Hematopoietic multipotent progenitor cell treated with erythropoietin and hydrocortisone succinate and interleukin-3 and kit ligand, for 6 days (in vitro differentiated cells): Measurements from ENCODE around the gene ACSF2.
"Not testable (repeated sequence)": the region's sequence is repeated elsewhere in the genome, so short reads cannot be mapped to it uniquely, and the experiment has no call there.

Source experiments
- DNase-seq: peaks from one replicate; pipeline ENCODE4 v3.0.0-alpha.2; 2015

The ACSF2 gene

GRCh38 chr17:50465635-50466034 lies 39.6 kb downstream of the ACSF2 start:
- no peak for DNase-seq

DNA sequence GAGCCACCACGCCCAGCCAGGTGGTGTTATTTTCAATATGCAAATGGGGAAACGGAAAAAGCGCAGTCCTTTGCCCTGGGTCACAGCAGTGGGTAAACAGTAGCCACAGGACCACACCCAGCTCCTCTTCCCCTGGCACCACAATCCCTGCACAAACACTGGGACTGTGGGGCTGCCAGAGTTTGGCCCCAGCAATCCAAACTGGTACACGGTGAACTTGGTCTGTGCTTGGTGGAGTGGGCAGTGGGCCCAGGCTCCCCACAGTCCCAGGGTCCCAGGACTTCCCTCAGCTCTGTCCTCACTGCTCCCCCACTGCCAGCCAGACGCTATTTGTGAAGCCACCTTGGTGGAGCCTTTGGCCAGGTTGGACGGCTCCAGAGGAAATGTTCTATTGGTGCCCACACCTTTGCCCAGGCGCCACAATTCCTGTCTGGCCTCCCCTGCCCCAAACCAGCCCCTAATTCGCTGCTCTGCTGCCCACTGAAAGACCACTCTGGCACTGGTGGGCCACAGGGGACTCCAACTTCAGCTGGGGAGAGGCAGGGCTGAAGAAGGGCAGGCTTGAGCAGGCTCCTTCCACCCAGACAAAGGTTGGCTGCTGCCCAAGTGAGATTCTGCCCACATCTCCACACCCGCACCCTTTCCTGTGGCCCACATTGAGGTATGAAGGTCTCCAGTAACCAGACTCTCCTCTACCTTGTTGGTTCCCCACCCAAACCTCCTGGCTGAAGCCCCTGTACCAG lies 40.5 kb downstream of the ACSF2 start:
- no peak for DNase-seq

DNA sequence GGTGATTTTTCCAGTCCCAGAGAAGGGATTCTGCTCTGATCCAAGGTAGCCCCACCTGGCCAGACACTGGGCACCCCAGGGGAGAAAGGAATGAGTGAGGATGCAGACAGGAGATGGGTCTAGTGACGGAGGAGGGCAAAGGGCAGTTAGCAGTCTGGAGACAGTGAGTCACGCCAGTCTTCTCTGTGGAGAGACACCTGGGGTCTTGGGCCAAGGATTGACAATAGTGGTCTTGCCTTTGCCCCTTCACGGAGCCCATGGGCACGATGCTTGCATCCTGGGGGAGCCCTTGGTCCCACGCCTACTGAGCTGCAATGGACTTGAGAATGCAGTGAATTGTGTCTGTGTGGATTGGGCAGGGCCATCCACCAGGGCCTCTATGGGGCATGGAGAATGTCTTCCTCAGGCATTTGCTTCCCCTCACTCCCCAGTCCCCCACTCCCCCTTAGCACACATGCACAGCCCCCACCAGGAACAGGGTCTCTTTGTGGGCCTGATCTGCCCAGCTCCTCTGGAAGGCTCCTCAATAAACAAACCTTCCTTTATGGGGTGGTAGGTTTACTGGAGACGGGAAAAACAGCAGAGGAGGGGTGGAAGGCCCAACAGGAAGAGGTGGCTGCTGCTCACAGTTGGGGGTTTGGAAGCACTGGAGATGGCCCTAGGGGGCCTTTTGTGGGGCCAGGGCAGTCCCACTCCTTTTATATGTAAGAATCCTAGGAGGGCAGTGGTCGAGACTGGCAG lies 41.3 kb downstream of the ACSF2 start:
- DNase-seq, result no peak

GRCh38 chr17:50467855-50468303 lies 41.9 kb downstream of the ACSF2 start:
- no peak for DNase-seq

- peak; percentile 39 for DNase-seq
These were observed 42.5 kb downstream of the ACSF2 start, which contains the start of gene CHAD for GRCh38 chr17:50468304-50469207. Gene CHAD (minus strand): TSS chr17:50468880. CDS start chr17:50468813, 67 bp downstream.

- DNase-seq, result no peak
These were observed 43.2 kb downstream of the ACSF2 start for GRCh38 chr17:50469208-50469605.

DNA sequence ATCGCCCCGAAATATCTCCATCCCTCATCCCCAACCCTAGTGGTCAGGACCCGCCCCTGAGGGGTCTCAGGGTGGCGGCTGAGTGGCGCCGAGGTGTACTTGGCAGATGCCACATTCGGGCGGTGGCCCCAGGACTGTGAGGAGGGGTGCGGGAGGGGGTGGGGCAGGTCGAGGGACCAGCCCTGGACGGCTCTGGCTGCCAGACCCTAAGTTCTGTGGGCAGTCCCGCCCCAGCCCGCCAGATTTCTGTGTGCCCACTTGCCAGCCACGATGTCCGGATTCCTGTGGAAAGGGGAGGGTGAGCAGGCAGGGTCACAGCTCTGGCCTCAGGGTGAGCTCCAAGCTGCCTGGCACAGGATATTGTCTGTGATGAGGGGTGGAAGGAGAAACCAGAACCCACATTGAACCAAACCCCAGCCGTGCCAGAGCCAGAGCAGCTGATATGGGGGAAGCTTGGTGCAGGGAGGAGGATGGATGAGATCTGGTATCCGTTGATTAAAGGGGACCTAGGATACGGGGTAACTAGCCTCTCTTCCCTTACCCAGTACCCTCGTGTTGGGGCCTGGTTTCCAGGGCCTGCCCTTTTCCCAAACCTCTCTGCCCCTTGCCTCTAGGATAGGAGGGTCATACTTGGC lies 43.8 kb downstream of the ACSF2 start:
- no peak for DNase-seq

- DNase-seq, result no peak
These were observed 44.4 kb downstream of the ACSF2 start for GRCh38 chr17:50470426-50470825.

DNA sequence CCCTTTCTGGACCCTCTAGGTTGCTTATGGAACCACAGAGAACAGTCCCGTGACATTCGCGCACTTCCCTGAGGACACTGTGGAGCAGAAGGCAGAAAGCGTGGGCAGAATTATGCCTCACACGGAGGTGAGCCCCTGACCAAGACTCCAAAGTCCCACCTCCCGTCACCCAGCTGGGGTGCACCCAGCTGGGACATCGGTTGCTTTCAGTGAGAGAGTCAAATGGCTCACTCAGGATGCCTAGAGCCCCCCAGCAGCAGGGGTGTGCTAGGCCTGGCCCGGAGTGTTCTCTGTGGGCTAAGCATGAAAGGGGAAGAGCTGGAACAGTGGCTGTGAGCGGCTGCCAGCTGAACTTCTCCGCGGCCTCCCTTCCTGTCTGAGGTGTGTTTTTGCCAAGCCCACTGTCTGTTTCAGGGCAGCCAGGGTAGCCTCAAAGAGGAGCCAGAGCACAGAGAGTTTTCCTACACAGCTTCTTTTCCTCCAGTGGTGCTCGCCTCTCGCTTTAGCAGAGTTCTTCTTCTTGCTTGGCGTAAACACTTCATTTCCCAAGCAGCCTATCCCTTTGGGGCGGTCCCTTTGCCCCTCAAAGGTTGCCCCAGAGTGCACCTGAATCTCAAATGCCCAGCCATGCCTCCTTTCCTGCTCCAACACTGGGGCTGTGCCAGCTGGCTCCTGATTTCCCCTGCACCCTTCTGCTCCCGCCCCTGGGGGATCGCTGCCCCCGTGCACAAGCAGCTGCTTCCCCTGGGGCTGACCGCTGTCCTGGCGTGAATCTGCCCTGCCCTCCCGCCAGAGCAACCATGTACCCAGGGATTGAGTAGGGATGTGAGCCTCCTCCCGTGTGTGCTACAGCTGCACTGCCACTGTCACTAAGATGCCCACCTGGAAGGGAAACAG lies 45.2 kb downstream of the ACSF2 start:
- DNase-seq, result no peak

DNA sequence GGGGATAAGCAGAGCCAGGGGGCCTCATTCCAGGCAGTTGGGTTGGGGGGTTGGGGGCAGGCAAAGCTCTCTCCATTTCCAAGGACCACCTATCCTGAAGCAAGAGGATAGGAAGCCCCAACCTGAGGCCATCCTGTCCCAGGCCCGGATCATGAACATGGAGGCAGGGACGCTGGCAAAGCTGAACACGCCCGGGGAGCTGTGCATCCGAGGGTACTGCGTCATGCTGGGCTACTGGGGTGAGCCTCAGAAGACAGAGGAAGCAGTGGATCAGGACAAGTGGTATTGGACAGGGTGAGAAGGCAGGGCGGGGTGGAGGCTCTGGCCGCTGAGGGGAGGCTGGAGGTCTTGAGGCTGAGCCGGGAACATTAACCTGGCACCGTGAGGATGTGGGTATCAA lies 46.3 kb downstream of the ACSF2 start:
- DNase-seq, result no peak

DNA sequence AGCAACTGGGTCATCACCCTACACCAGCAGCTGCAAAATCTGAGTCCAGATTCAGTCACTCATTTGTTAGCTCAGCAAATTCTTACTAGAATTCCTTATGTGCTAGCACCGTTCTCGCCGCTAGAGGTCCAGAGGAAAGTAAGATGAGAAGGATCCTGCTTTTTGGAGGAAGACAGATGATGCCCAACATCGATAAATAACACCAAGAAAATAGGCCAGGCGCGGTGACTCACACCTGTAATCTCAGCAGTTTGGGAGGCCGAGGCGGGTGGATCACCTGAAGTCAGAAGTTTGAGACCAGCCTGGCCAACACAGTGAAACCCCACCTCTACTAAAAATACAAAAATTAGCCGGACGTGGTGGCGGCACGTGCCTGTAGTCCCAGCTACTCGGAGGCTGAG lies 46.7 kb downstream of the ACSF2 start:
- not testable (repeated sequence) for DNase-seq

DNA sequence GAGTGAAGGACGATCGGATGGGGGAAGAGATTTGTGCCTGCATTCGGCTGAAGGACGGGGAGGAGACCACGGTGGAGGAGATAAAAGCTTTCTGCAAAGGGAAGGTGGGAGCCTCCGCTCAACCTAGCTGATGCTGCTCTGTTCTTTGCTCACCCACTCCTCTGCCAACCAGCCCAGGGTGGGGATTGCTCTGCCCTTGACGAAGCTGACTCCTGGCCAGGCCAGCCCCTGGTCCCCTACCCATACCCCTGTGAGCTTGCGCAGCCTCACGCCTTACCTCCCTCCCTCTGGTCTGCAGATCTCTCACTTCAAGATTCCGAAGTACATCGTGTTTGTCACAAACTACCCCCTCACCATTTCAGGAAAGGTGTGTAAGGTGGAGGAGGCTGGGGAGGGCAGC lies 47.9 kb downstream of the ACSF2 start:
- DNase-seq, result no peak

- no peak for DNase-seq
These were observed 48.5 kb downstream of the ACSF2 start for GRCh38 chr17:50474523-50474922.

DNA sequence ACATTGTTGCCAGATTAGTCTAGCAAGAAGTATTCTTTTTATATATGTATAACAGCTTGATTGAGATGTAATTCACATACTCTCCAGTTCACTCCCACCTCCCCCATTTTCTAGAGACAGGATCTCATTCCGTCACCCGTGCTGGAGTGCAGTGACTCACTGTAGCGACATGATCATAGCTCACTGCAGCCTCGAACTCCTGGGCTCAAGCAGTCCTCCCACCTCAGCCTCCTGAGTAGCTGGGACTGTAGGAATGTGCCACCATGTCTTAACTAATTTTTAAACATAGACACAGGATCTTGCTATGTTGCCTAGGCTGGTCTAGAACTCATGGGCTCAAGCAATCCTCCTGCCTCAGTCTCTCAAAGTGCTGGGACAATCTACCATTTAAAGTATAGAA lies 49.3 kb downstream of the ACSF2 start:
- no peak for DNase-seq

DNA sequence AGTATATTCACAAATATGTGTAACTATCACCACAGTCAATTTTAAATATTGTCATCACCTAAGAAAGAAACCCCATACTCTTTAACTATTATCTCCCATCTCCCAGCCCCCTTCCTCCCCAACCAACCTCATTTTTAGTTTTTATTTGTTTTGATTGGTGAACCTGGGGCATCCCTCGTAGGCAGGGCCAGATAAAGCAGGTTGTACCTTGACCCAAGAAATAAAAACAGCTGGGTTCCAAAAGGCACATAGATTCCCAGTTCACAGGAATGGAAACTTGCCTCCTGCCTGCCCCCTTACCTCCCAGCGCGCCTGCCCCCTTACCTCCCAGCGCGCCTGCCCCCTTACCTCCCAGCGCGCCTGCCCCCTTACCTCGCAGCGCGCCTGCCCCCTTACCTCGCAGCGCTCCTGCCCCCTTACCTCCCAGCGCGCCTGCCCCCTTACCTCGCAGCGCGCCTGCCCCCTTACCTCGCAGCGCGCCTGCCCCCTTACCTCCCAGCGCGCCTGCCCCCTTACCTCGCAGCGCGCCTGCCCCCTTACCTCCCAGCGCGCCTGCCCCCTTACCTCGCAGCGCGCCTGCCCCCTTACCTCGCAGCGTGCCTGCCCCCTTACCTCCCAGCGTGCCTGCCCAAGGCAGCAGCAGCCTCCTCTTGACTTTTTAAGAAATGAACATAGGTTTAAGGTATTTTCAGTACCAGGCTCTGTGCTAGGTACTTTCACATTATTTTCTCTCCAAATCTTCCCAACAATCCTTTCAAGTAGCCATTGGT lies 49.9 kb downstream of the ACSF2 start:
- DNase-seq, result not testable (repeated sequence)

DNA sequence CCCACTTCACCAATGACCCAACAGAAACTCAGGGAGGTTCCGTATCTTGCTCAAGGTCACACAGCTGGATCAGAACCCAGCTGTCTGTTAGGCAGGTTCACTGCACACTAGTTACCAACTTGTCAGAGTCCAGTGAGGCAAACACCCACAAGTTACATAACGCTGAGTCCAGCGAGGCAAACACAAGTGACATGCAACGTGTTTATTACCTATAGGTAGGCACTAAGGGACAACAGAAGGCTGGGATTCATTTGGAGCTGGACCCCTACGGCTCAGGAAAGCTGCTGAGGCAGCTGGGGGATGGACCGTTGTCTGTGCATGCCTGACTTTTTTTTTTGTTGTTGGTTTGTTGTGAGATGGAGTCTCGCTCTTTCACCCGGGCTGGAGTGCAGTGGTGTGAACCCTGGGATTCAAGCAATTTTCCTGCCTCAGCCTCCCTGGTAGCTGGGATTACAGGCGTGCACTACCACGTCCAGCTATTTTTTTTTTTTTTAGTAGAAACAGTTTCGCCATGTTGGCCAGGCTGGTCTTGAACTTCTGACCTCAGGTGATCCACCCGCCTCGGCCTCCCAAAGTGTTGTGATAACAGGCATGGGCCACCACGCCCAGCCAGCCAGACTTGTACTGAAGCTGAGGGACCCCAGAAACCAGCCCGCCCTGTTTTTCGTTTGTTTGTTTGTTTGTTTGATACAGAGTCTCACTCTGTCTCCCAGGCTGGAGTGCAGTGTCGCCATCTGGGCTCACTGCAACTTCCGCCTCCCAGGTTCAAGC lies 50.7 kb downstream of the ACSF2 start:
- no peak for DNase-seq

- DNase-seq, result no peak
These were observed 52.0 kb downstream of the ACSF2 start for GRCh38 chr17:50477976-50478375.

GRCh38 chr17:50478391-50479381 lies 52.7 kb downstream of the ACSF2 start, which contains the start of gene RSAD1:
Gene RSAD1 (plus strand): TSS chr17:50478860. CDS start chr17:50478885, 25 bp downstream.
- DNase-seq, result peak; percentile 92
